Measurements from ENCODE around the gene DBNDD2.

DBNDD2 gene

GRCh38 chr20:45423700-45424099 is 15.6 kb downstream of the DBNDD2 start:
- no peak overlapping the region for H3K4me3 ChIP-seq (ENCODE audit: control insufficient read depth, low read depth, low read length)
- DNase-seq (ENCODE audit: low read depth), result no peak
- TF ChIP-seq CTCF (IDR thresholded peaks at IDR 0.05; ENCODE audit: control insufficient read depth, insufficient read depth, low read depth, low read length, missing control alignments), result no peak

- no peak for DNase-seq (ENCODE audit: low read depth)
- no peak overlapping the region for H3K4me3 ChIP-seq (ENCODE audit: control insufficient read depth, low read depth, low read length)
- TF ChIP-seq CTCF (IDR thresholded peaks at IDR 0.05; ENCODE audit: control insufficient read depth, insufficient read depth, low read depth, low read length, missing control alignments), result no peak
These were observed 17.5 kb downstream of the DBNDD2 start for GRCh38 chr20:45425561-45425960.

GRCh38 chr20:45426320-45427016 is 18.4 kb downstream of the DBNDD2 start:
- no peak overlapping the region for H3K4me3 ChIP-seq (ENCODE audit: control insufficient read depth, low read depth, low read length)
- DNase-seq (ENCODE audit: low read depth), result no peak
- no peak for TF ChIP-seq CTCF (IDR thresholded peaks at IDR 0.05; ENCODE audit: control insufficient read depth, insufficient read depth, low read depth, low read length, missing control alignments)

GRCh38 chr20:45427236-45428149 is 19.4 kb downstream of the DBNDD2 start:
- DNase-seq (ENCODE audit: low read depth), result no peak
- H3K4me3 ChIP-seq (ENCODE audit: control insufficient read depth, low read depth, low read length), result no peak overlapping the region
- TF ChIP-seq CTCF (IDR thresholded peaks at IDR 0.05; ENCODE audit: control insufficient read depth, insufficient read depth, low read depth, low read length, missing control alignments), result no peak

- TF ChIP-seq CTCF (IDR thresholded peaks at IDR 0.05; ENCODE audit: control insufficient read depth, insufficient read depth, low read depth, low read length, missing control alignments), result no peak
- no peak for DNase-seq (ENCODE audit: low read depth)
- H3K4me3 ChIP-seq (ENCODE audit: control insufficient read depth, low read depth, low read length), result no peak overlapping the region
These were observed 21.5 kb downstream of the DBNDD2 start for GRCh38 chr20:45429618-45430017.

- H3K4me3 ChIP-seq (ENCODE audit: control insufficient read depth, low read depth, low read length), result no peak overlapping the region
- no peak for DNase-seq (ENCODE audit: low read depth)
- no peak for TF ChIP-seq CTCF (IDR thresholded peaks at IDR 0.05; ENCODE audit: control insufficient read depth, insufficient read depth, low read depth, low read length, missing control alignments)
These were observed 24.2 kb downstream of the DBNDD2 start for GRCh38 chr20:45432294-45432693.
